Smooth muscle cell (in vitro differentiated cells): Measurements from ENCODE around the gene BCR. TPM values are rescaled to one million over a fixed set of nuclear protein-coding genes. Genes with fewer than 3 reads are reported as not detected.
A peak's percentile ranks its signal among the peaks of the same experiment; 100 is the strongest.

Source experiments
- DNase-seq: peaks from one replicate; lab custom pipeline; 2025; ENCODE audit not compliant: unreplicated experiment; lab: John Stamatoyannopoulos, UW
- H2AFZ ChIP-seq: fragments of 200-600 bp; sonication (generic); 2 replicates; pipeline ENCODE4 v1.6.0; 2016; ENCODE audit warnings: antibody characterized with exemption, low read depth, mild to moderate bottlenecking
- H3F3A ChIP-seq: fragments of 200-600 bp; sonication (generic); 2 replicates; pipeline ENCODE4 v1.6.0; 2017; ENCODE audit warnings: antibody characterized with exemption, low read depth
- H3K27ac ChIP-seq: fragments of 200-600 bp; sonication (generic); 2 replicates; pipeline ENCODE4 v1.5.1; 2016; ENCODE audit warnings: low read depth, mild to moderate bottlenecking
- H3K27me3 ChIP-seq: fragments of 200-600 bp; sonication (generic); 2 replicates; pipeline ENCODE4 v1.6.1; 2016; ENCODE audit warnings: low read depth, mild to moderate bottlenecking
- H3K36me3 ChIP-seq: fragments of 200-600 bp; sonication (generic); 2 replicates; pipeline ENCODE4 v1.5.1; 2016; ENCODE audit warnings: low read depth
- H3K4me1 ChIP-seq: fragments of 200-600 bp; sonication (generic); 2 replicates; pipeline ENCODE4 v1.5.1; 2016; ENCODE audit warnings: low read depth
- H3K4me2 ChIP-seq: fragments of 200-600 bp; sonication (generic); 2 replicates; pipeline ENCODE4 v1.6.0; 2016; ENCODE audit warnings: mild to moderate bottlenecking
- H3K4me3 ChIP-seq: fragments of 200-600 bp; sonication (generic); 2 replicates; pipeline ENCODE4 v1.5.1; 2016; ENCODE audit warnings: mild to moderate bottlenecking
- H3K79me2 ChIP-seq: fragments of 200-600 bp; sonication (generic); 2 replicates; pipeline ENCODE4 v1.6.0; 2016; ENCODE audit warnings: low read depth, mild to moderate bottlenecking
- H3K9ac ChIP-seq: fragments of 200-600 bp; sonication (generic); 2 replicates; pipeline ENCODE4 v1.6.0; 2016; ENCODE audit warnings: low read depth
- H3K9me3 ChIP-seq: fragments of 200-600 bp; sonication (generic); replicated peaks from 2 replicates; pipeline ENCODE4 v1.5.1; 2016; ENCODE audit warnings: low read depth
- H4K20me1 ChIP-seq: fragments of 200-600 bp; sonication (generic); 2 replicates; pipeline ENCODE4 v1.6.0; 2016; ENCODE audit warnings: low read depth
- CTCF ChIP-seq: fragments of 200-600 bp; sonication (generic); IDR thresholded peaks from 2 replicates; pipeline ENCODE4 v1.5.1; 2017; ENCODE audit warnings: borderline replicate concordance, mild to moderate bottlenecking, antibody characterized with exemption; ENCODE audit not compliant: insufficient read depth, poor library complexity, severe bottlenecking
- WGBS: methylation state at CpG from one replicate; pipeline ENCODE4 v1.1.7; 2016; ENCODE audit warnings: low lambda C conversion rate; 5-methylcytosine and 5-hydroxymethylcytosine counted together
- polyA plus RNA-seq: library from polyadenylated mRNA; unstranded; fragments of >200 nt; fragmentation: Nextera tagmentation; extraction: Ambion mirVana; gene quantifications from 2 replicates; pipeline ENCODE4 v1.2.1, GENCODE V29; 2016
- total RNA-seq: library from RNA; depleted of rRNA; stranded (reverse); fragments of >200 nt; gene quantifications from 2 replicates; pipeline ENCODE4 v1.2.3, GENCODE V29; 2014

BCR gene
- total and polyA plus RNA-seq, 2 experiments from 2014 or later = 11.1 to 13.4 TPM

GRCh38 chr22:23215294-23216241 lies 35.3 kb downstream of the BCR start:
- Histone ChIP-seq H3K9me3 (no peaks in the 10 kb centered on the region), H3K4me2 (peak overlapping the region; percentile 47), H3K36me3 (no peaks in the 10 kb centered on the region), H3K4me3 (no peak overlapping the region), H3K27me3 (no peaks in the 10 kb centered on the region), H3F3A (peaks cover 6% of the 10 kb centered on the region), H3K4me1 (peaks cover 25% of the 10 kb centered on the region), H3K27ac (no peak overlapping the region), H3K79me2 (peaks cover 42% of the 10 kb centered on the region), H3K9ac (no peak overlapping the region), H2AFZ (no peak overlapping the region), H4K20me1 (peaks cover 100% of the 10 kb centered on the region)
- DNase-seq = no peak
- no peak for TF ChIP-seq CTCF
- WGBS = 62% methylated on average over 12 of the region's 12 CpGs

GRCh38 chr22:23216461-23217170 lies 36.3 kb downstream of the BCR start:
- Histone ChIP-seq H3K4me2 (peak overlapping the region; percentile 47), H3K79me2 (peaks cover 50% of the 10 kb centered on the region), H3F3A (peaks cover 6% of the 10 kb centered on the region), H3K4me1 (peaks cover 25% of the 10 kb centered on the region), H3K9me3 (no peaks in the 10 kb centered on the region), H3K9ac (no peak overlapping the region), H3K27me3 (no peaks in the 10 kb centered on the region), H4K20me1 (peaks cover 100% of the 10 kb centered on the region), H2AFZ (no peak overlapping the region), H3K4me3 (no peak overlapping the region), H3K36me3 (no peaks in the 10 kb centered on the region), H3K27ac (no peak overlapping the region)
- 96% methylated on average over 16 of the region's 16 CpGs for WGBS
- no peak for DNase-seq
- no peak for TF ChIP-seq CTCF

GRCh38 chr22:23217171-23218052 lies 37.1 kb downstream of the BCR start:
- WGBS = 87% methylated on average over 16 of the region's 16 CpGs

More at GRCh38 chr22:23217171-23218052, 37.1 kb downstream of the BCR start:
- TF ChIP-seq CTCF = no peak
- H3K9me3 ChIP-seq = no peaks in the 10 kb centered on the region
- no peaks in the 10 kb centered on the region for H3K36me3 ChIP-seq
- peaks cover 100% of the 10 kb centered on the region for H4K20me1 ChIP-seq
- no peak for DNase-seq
- peaks cover 57% of the 10 kb centered on the region for H3K79me2 ChIP-seq
- H3K27ac ChIP-seq = no peak overlapping the region
- no peaks in the 10 kb centered on the region for H3K27me3 ChIP-seq
- H3K4me2 ChIP-seq = peak overlapping the region; percentile 67
- no peak overlapping the region for H2AFZ ChIP-seq
- peaks cover 6% of the 10 kb centered on the region for H3F3A ChIP-seq
- H3K4me3 ChIP-seq = no peak overlapping the region
- peaks cover 25% of the 10 kb centered on the region for H3K4me1 ChIP-seq
- no peak overlapping the region for H3K9ac ChIP-seq
